Measurements from ENCODE around the gene OPALIN. TPM values are rescaled to one million over a fixed set of nuclear protein-coding genes. Genes with fewer than 3 reads are reported as not detected.

Gene OPALIN
- polyA plus RNA-seq, 1 of the 3 experiments (the other 2 are of a cell fraction), result not detected

DNA sequence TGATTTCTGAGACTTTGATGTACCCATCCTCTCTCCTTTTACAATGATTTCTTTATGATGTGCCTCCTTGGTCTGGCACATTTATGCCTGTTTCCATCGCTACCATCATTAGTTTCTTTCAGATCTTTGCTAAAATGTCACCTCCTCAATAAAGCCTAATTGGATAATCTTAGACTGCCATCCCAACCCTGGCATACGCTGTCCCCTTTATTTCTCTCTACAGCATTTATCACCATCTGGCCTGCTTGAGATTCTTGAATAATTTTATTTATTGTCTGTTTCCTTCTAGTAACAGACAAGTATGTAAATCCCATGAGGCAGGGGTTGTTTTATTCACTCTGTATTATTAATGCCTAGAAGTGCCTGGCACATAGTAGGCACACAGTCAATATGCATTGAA, 61.3 kb downstream of the OPALIN start:
- POLR2A ChIA-PET, result no interaction called here
- H3K4me3 ChIP-seq (ENCODE audit: low read depth in 2 of 2, low read length in 1 of 2), result no peak overlapping the region
- no peak overlapping the region for H3K4me2 ChIP-seq
- no peaks in the 10 kb centered on the region; a peak in 1 of 4 replicates for H3K4me1 ChIP-seq (ENCODE audit: control insufficient read depth in 1 of 2, insufficient read depth in 2 of 2, low read depth in 1 of 2, low read length in 1 of 2)
- DNase-seq, result no peak
- no peak overlapping the region for H3K27ac ChIP-seq (ENCODE audit: low read depth in 2 of 2, low read length in 1 of 2)
- H3K27me3 ChIP-seq (ENCODE audit: insufficient read depth), result 0 out of 2 replicates have a peak, but pooled peaks cover 6% of the 10 kb centered on the region
- TF ChIP-seq TAF1 (IDR thresholded peaks at IDR 0.05; ENCODE audit: borderline replicate concordance, low read depth, low read length), result no peak
- TF ChIP-seq, protein P1, sequence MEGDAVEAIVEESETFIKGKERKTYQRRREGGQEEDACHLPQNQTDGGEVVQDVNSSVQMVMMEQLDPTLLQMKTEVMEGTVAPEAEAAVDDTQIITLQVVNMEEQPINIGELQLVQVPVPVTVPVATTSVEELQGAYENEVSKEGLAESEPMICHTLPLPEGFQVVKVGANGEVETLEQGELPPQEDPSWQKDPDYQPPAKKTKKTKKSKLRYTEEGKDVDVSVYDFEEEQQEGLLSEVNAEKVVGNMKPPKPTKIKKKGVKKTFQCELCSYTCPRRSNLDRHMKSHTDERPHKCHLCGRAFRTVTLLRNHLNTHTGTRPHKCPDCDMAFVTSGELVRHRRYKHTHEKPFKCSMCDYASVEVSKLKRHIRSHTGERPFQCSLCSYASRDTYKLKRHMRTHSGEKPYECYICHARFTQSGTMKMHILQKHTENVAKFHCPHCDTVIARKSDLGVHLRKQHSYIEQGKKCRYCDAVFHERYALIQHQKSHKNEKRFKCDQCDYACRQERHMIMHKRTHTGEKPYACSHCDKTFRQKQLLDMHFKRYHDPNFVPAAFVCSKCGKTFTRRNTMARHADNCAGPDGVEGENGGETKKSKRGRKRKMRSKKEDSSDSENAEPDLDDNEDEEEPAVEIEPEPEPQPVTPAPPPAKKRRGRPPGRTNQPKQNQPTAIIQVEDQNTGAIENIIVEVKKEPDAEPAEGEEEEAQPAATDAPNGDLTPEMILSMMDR (IDR thresholded peaks at IDR 0.05), result no peak
- no peak for TF ChIP-seq TEAD4 (IDR thresholded peaks at IDR 0.05; ENCODE audit: borderline replicate concordance, insufficient read depth)
- no peak for TF ChIP-seq JUND (IDR thresholded peaks at IDR 0.05)
- TF ChIP-seq, protein P2, sequence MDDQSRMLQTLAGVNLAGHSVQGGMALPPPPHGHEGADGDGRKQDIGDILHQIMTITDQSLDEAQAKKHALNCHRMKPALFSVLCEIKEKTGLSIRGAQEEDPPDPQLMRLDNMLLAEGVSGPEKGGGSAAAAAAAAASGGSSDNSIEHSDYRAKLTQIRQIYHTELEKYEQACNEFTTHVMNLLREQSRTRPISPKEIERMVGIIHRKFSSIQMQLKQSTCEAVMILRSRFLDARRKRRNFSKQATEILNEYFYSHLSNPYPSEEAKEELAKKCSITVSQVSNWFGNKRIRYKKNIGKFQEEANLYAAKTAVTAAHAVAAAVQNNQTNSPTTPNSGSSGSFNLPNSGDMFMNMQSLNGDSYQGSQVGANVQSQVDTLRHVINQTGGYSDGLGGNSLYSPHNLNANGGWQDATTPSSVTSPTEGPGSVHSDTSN (IDR thresholded peaks at IDR 0.05), result no peak
- TF ChIP-seq EZH2phosphoT487 (IDR thresholded peaks at IDR 0.05; ENCODE audit: borderline replicate concordance, low read depth), result no peak
- TF ChIP-seq, protein P3, sequence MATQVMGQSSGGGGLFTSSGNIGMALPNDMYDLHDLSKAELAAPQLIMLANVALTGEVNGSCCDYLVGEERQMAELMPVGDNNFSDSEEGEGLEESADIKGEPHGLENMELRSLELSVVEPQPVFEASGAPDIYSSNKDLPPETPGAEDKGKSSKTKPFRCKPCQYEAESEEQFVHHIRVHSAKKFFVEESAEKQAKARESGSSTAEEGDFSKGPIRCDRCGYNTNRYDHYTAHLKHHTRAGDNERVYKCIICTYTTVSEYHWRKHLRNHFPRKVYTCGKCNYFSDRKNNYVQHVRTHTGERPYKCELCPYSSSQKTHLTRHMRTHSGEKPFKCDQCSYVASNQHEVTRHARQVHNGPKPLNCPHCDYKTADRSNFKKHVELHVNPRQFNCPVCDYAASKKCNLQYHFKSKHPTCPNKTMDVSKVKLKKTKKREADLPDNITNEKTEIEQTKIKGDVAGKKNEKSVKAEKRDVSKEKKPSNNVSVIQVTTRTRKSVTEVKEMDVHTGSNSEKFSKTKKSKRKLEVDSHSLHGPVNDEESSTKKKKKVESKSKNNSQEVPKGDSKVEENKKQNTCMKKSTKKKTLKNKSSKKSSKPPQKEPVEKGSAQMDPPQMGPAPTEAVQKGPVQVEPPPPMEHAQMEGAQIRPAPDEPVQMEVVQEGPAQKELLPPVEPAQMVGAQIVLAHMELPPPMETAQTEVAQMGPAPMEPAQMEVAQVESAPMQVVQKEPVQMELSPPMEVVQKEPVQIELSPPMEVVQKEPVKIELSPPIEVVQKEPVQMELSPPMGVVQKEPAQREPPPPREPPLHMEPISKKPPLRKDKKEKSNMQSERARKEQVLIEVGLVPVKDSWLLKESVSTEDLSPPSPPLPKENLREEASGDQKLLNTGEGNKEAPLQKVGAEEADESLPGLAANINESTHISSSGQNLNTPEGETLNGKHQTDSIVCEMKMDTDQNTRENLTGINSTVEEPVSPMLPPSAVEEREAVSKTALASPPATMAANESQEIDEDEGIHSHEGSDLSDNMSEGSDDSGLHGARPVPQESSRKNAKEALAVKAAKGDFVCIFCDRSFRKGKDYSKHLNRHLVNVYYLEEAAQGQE (IDR thresholded peaks at IDR 0.05; ENCODE audit: low read depth, low read length), result no peak
- TF ChIP-seq POLR2AphosphoS5 (IDR thresholded peaks at IDR 0.05; ENCODE audit: low read depth, low read length), result no peak
- TF ChIP-seq FOXM1 (IDR thresholded peaks at IDR 0.05; ENCODE audit: low read depth), result no peak
- no peak for TF ChIP-seq RAD21 (IDR thresholded peaks at IDR 0.05; ENCODE audit: low read length)
- TF ChIP-seq, protein P4, sequence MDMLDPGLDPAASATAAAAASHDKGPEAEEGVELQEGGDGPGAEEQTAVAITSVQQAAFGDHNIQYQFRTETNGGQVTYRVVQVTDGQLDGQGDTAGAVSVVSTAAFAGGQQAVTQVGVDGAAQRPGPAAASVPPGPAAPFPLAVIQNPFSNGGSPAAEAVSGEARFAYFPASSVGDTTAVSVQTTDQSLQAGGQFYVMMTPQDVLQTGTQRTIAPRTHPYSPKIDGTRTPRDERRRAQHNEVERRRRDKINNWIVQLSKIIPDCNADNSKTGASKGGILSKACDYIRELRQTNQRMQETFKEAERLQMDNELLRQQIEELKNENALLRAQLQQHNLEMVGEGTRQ (IDR thresholded peaks at IDR 0.05; ENCODE audit: borderline replicate concordance, low read depth, low read length), result no peak
- no peak for TF ChIP-seq MEF2A (IDR thresholded peaks at IDR 0.05; ENCODE audit: borderline replicate concordance, low read depth)
- CTCF ChIA-PET, result interaction anchor here (2.2 to 10.2 kb wide), 2 partner anchors 68 to 280 kb away, joined by 9 to 112 read pairs; no protein-coding TSS in a partner anchor
- H3K9me3 ChIP-seq, result no peaks in the 10 kb centered on the region
- H3K36me3 ChIP-seq (replicated peaks in 1 of 2; ENCODE audit: control insufficient read depth in 1 of 2, insufficient read depth in 2 of 2, low read length in 1 of 2), result no peaks in the 10 kb centered on the region
- H3K9me2 ChIP-seq, result no peaks in the 10 kb centered on the region
- no peak overlapping the region for H3K9ac ChIP-seq
- 32% methylated on average over 2 of the region's 2 CpGs for WGBS (ENCODE audit: low lambda C conversion rate)
- no peaks in the 10 kb centered on the region for H3F3A ChIP-seq (replicated peaks; ENCODE audit: insufficient read depth)
- no peaks in the 10 kb centered on the region for H3K79me2 ChIP-seq (ENCODE audit: insufficient read depth)
- no peaks in the 10 kb centered on the region for H4K20me1 ChIP-seq (ENCODE audit: insufficient read depth)
- H2AFZ ChIP-seq (ENCODE audit: low read depth), result no peak overlapping the region
